CD8-positive, alpha-beta memory T cell (primary cell): ENCODE measurements around the gene GAB2. TPM values are rescaled to one million over a fixed set of nuclear protein-coding genes. Genes with fewer than 3 reads are reported as not detected.

Experiments used
- CTCF ChIA-PET: fragments of 350-600 bp; sonication (Branson Sonifier 250); formaldehyde crosslinking; loops from one replicate; lab custom pipeline; 2021; ENCODE audit warnings: antibody characterized with exemption; lab: Charles Lee
- POLR2A ChIA-PET: fragments of 350-600 bp; sonication (Branson Sonifier 250); formaldehyde crosslinking; loops from one replicate; lab custom pipeline; 2021; ENCODE audit warnings: antibody characterized with exemption; lab: Charles Lee
- DNase-seq, 5 donors: peaks; one replicate each; pipeline versions ENCODE4 v3.0.0 to v3.0.0-alpha.2; 2020 to 2022; ENCODE audit warnings: mixed read lengths in 1 of 5
- H3K27ac ChIP-seq: one replicate; pipeline ENCODE4 v1.7.0; 2013; ENCODE audit warnings: low read depth, mild to moderate bottlenecking, low read length, moderate library complexity
- H3K27me3 ChIP-seq: 2 replicates; pipeline ENCODE4 v1.7.0; 2013; ENCODE audit warnings: low read length, mild to moderate bottlenecking; ENCODE audit not compliant: insufficient read depth, poor library complexity, severe bottlenecking
- H3K36me3 ChIP-seq: 2 replicates; pipeline ENCODE4 v1.7.0; 2013; ENCODE audit warnings: mild to moderate bottlenecking, low read length, moderate library complexity; ENCODE audit not compliant: insufficient read depth
- H3K4me1 ChIP-seq: 2 replicates; pipeline ENCODE4 v1.7.0; 2013; ENCODE audit warnings: mild to moderate bottlenecking, low read length, moderate library complexity; ENCODE audit not compliant: insufficient read depth
- H3K4me3 ChIP-seq: 2 replicates; pipeline ENCODE4 v1.7.0; 2013; ENCODE audit warnings: mild to moderate bottlenecking, low read length
- H3K9me3 ChIP-seq: 2 replicates; pipeline ENCODE4 v1.7.0; 2013; ENCODE audit warnings: mild to moderate bottlenecking, low read length
- H3K27ac Mint-ChIP-seq, 8 donors: one replicate each; pipeline ENCODE4 v1.8.0; 2020 to 2021; ENCODE audit warnings: mixed read lengths in 8 of 8, mild to moderate bottlenecking in 6 of 8, inconsistent platforms in 3 of 8, moderate library complexity in 3 of 8
- H3K27me3 Mint-ChIP-seq, 2 donors: one replicate each; pipeline ENCODE4 v1.8.0; 2020 to 2021; ENCODE audit warnings: mixed read lengths in 2 of 2, mild to moderate bottlenecking in 1 of 2, moderate library complexity in 1 of 2
- H3K36me3 Mint-ChIP-seq, 3 donors: one replicate each; pipeline ENCODE4 v1.8.0; 2020 to 2021; ENCODE audit warnings: mixed read lengths in 3 of 3, inconsistent platforms in 1 of 3, mild to moderate bottlenecking in 1 of 3
- H3K4me1 Mint-ChIP-seq, 3 donors: one replicate each; pipeline ENCODE4 v1.8.0; 2020 to 2021; ENCODE audit warnings: mixed read lengths in 3 of 3, inconsistent platforms in 1 of 3, mild to moderate bottlenecking in 1 of 3
- H3K4me3 Mint-ChIP-seq, 7 donors: one replicate each; pipeline ENCODE4 v1.8.0; 2020 to 2021; ENCODE audit warnings: mixed read lengths in 7 of 7, mild to moderate bottlenecking in 6 of 7, moderate library complexity in 4 of 7, inconsistent platforms in 2 of 7
- H3K9me3 Mint-ChIP-seq, 5 donors: one replicate each; pipeline ENCODE4 v1.8.0; 2020 to 2022; ENCODE audit warnings: mixed read lengths in 5 of 5, mild to moderate bottlenecking in 3 of 5, moderate library complexity in 2 of 5, inconsistent platforms in 1 of 5
- polyA plus RNA-seq: library from polyadenylated mRNA; unstranded; fragments of 300-500 nt; fragmentation: Illumina TruSeq; gene quantifications from one replicate; pipeline ENCODE4 v1.2.3, GENCODE V29; 2021
- total RNA-seq, 2 experiments: library from RNA; stranded (reverse); gene quantifications; one replicate each; pipeline ENCODE4 v1.2.3, GENCODE V29; 2021

GAB2 gene
- total and polyA plus RNA-seq, 3 experiments from 2014 or later = 2.9 to 4.3 TPM; not detected in 1

DNA sequence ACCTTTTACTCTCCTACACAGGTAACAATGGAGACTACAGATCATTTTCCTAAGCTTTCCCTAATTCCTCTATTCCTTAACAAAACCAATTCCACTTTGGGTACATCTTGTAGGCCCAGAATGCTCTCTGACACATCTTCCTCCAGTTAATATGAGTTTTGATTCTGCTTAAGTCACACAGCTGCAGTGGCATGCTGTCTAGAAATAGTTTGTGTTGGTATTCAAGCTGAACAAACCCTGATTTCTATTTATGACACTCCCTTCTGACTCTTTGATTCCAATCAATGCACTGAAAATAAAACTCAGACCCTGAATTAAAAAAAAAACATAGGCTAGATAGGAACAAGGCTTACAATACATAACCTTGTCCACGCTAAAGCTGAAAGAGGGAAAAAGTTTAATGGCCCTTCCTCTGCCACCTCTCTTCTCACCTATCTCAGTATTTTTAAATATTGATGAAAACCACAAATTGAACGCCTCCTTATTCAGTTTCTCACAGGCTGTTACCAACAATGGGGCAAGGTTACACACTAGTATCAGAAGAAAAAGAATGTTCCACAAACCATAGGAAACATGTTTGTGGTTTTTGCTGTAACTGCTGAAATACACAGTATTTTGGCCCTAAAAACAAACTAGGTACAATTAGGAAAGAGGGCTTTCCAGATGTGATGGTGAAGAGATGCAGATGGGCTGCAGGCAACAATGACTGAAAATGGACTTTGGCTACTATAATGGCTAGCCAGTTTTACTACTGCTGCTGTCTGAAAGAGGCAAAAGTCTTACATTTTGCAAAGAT lies 35.7 kb upstream of the GAB2 start:
- Histone ChIP-seq H3K9me3 (no peaks in the 10 kb centered on the region), H3K36me3 (no peaks in the 10 kb centered on the region), H3K27me3 (no peaks in the 10 kb centered on the region), H3K4me3 (no peak overlapping the region), H3K27ac (no peak overlapping the region), H3K4me1 (no peaks in the 10 kb centered on the region)
- H3K36me3 Mint-ChIP-seq = peaks cover 0 to 27% (median 25%) of the 10 kb centered on the region in 3 donors
- H3K9me3 Mint-ChIP-seq = no peaks in the 10 kb centered on the region
- peaks cover 12 to 29% (median 26%) of the 10 kb centered on the region in 3 donors for H3K4me1 Mint-ChIP-seq
- POLR2A ChIA-PET = no interaction called here
- CTCF ChIA-PET = no interaction called here
- no peaks in the 10 kb centered on the region for H3K27me3 Mint-ChIP-seq
- peak overlapping the region in 5 of 8 donors; percentile 9 to 84 (median 61) for H3K27ac Mint-ChIP-seq
- no peak for DNase-seq
- H3K4me3 Mint-ChIP-seq = no peak overlapping the region

DNA sequence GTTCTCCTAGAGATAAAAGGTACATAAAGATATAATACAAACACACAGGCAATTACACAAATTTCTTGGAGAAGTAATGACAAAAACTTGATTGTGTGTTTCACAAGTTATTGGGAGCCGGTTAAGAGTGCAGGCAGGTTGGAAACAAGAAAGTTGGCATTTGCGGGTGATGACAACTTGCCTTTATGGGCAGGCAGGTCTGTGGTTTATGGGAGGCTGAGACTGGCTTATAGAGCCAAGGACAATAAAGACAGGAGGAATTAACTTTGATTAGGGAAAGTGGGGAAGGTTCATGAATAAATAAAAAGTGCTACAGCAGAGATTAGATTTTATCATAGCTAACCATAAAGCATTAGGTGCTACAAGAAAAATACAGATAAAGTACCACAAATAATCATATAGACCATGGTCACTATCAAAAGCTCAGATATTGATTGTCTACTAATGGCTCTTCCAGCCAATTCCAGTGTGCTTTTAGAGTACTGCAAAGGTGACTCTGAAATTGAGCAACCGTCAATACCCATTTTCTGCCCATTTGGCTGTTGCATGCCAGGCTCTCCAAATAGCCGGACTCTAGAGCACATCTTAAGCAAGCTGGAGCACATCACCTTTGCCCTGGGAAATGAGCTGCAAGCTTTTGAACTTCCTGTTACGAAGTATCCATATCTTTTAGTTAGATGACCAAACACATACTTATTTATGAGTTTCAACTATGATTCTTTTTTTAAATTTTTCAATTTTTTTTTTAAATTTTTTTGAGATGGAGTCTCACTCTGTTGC lies 33.9 kb upstream of the GAB2 start:
- no peaks in the 10 kb centered on the region for H3K9me3 ChIP-seq
- Mint-ChIP-seq H3K4me1 (peaks cover 12 to 29% (median 26%) of the 10 kb centered on the region in 3 donors), H3K27ac (no peak overlapping the region), H3K4me3 (no peak overlapping the region), H3K27me3 (no peaks in the 10 kb centered on the region), H3K9me3 (no peaks in the 10 kb centered on the region), H3K36me3 (peaks cover 0 to 18% (median 16%) of the 10 kb centered on the region in 3 donors)
- H3K4me1 ChIP-seq = no peaks in the 10 kb centered on the region
- no peaks in the 10 kb centered on the region for H3K36me3 ChIP-seq
- no peak overlapping the region for H3K27ac ChIP-seq
- CTCF ChIA-PET = no interaction called here
- POLR2A ChIA-PET = no interaction called here
- H3K27me3 ChIP-seq = no peaks in the 10 kb centered on the region
- H3K4me3 ChIP-seq = no peak overlapping the region
- DNase-seq = no peak

DNA sequence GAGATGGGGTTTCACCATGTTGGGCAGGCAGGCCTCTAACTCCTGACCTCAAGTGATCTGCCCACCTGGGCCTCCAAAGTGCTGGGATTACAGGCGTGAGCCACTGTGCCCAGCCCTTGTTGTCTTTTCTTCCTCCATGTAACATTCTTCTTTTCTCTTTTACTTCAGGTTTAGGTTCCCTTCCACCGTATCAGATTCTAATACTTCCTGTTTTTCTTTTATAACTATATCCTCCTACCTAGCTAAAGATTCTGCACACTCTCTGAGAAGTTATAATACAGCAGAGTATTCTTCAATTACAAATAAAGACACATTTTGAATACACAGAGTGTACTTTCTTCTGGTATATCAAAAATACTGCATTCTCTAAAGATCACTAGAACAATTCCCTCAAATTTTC lies 33.2 kb upstream of the GAB2 start:
- Mint-ChIP-seq H3K27ac (peak overlapping the region in 2 of 8 donors; percentile 40 to 80), H3K9me3 (no peaks in the 10 kb centered on the region), H3K4me1 (peaks cover 12 to 29% (median 26%) of the 10 kb centered on the region in 3 donors), H3K4me3 (no peak overlapping the region), H3K27me3 (no peaks in the 10 kb centered on the region), H3K36me3 (peaks cover 0 to 16% (median 15%) of the 10 kb centered on the region in 3 donors)
- Histone ChIP-seq H3K4me3 (no peak overlapping the region), H3K27ac (no peak overlapping the region), H3K9me3 (no peaks in the 10 kb centered on the region), H3K4me1 (no peaks in the 10 kb centered on the region), H3K36me3 (no peaks in the 10 kb centered on the region), H3K27me3 (no peaks in the 10 kb centered on the region)
- DNase-seq = no peak
- CTCF ChIA-PET = no interaction called here
- POLR2A ChIA-PET = no interaction called here

DNA sequence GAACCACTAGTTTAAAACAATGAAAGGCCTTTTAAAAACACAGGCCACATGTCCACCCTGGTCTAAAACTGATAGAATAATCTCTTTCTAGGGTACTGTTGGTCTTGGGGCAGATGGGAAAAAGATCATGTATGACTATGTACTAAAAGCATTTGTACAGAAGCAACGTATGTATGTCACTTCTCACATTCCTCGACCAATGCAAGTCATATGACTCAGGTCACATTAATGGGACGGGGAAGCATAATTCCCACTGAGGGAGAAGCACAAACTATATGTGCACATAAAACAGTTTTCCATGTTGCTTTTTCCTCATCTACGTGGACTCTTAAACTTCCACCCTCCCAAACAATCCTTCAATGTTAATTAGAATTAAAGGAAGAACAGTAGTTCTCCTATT lies 32.2 kb upstream of the GAB2 start:
- Histone ChIP-seq H3K36me3 (no peaks in the 10 kb centered on the region), H3K27ac (no peak overlapping the region), H3K4me1 (no peaks in the 10 kb centered on the region), H3K27me3 (no peaks in the 10 kb centered on the region), H3K4me3 (no peak overlapping the region), H3K9me3 (no peaks in the 10 kb centered on the region)
- Mint-ChIP-seq H3K4me3 (no peak overlapping the region), H3K36me3 (peaks cover 0 to 11% (median 9%) of the 10 kb centered on the region in 3 donors), H3K9me3 (no peaks in the 10 kb centered on the region), H3K27ac (no peak overlapping the region), H3K27me3 (no peaks in the 10 kb centered on the region), H3K4me1 (peaks cover 12 to 26% (median 24%) of the 10 kb centered on the region in 3 donors)
- no peak for DNase-seq
- POLR2A ChIA-PET = no interaction called here
- CTCF ChIA-PET = no interaction called here

DNA sequence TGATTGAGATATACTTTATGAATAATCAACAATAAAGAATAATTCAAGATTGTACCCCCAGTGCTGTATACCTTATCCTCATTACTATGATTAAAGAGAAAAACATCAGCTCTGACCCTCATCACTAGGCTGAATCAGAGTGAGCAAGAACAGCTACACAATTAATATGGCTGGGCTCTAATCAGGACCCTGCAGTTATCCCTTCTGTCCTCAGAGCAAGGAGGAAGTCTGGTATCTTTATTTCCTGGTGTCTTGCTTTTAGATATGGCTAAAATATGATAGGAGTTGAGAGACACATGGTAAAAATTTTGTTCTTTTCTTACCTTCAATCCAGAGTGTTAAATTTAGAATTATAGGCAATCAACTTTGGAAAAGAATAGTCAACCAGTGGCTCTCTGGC lies 28.6 kb upstream of the GAB2 start:
- Histone ChIP-seq H3K9me3 (no peaks in the 10 kb centered on the region), H3K4me1 (no peaks in the 10 kb centered on the region), H3K4me3 (no peak overlapping the region), H3K27ac (no peak overlapping the region), H3K36me3 (no peaks in the 10 kb centered on the region), H3K27me3 (no peaks in the 10 kb centered on the region)
- POLR2A ChIA-PET = no interaction called here
- peaks cover 7 to 25% (median 16%) of the 10 kb centered on the region in 3 donors for H3K36me3 Mint-ChIP-seq
- DNase-seq = no peak
- H3K4me1 Mint-ChIP-seq = peaks cover 0 to 6% (median 5%) of the 10 kb centered on the region in 3 donors
- H3K27me3 Mint-ChIP-seq = no peaks in the 10 kb centered on the region
- peak overlapping the region in 1 of 8 donors; percentile 33 for H3K27ac Mint-ChIP-seq
- H3K9me3 Mint-ChIP-seq = no peaks in the 10 kb centered on the region
- CTCF ChIA-PET = no interaction called here
- H3K4me3 Mint-ChIP-seq = no peak overlapping the region

DNA sequence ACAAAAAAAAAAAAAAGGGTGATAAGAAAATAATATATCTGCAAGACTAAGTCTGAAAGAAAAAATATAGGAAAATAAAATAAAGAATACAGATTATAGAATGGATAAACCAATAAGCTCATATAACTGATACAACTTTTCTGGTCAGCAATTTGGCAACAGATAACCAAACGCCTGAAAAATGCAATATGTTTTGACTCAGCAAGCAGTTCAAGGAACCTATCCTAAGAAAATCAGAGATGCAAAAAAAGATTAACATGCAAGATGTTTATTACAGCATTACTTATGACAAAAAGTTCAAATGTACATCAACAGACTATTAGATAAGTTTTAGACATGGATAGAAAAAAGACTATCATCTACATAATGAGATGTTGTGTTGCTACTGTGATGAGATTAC lies 27.1 kb upstream of the GAB2 start:
- H3K4me1 Mint-ChIP-seq = no peaks in the 10 kb centered on the region
- no peaks in the 10 kb centered on the region for H3K9me3 ChIP-seq
- H3K27me3 ChIP-seq = no peaks in the 10 kb centered on the region
- DNase-seq = no peak
- H3K27ac Mint-ChIP-seq = no peak overlapping the region
- POLR2A ChIA-PET = no interaction called here
- no peaks in the 10 kb centered on the region for H3K4me1 ChIP-seq
- H3K9me3 Mint-ChIP-seq = no peaks in the 10 kb centered on the region
- H3K36me3 ChIP-seq = no peaks in the 10 kb centered on the region
- CTCF ChIA-PET = no interaction called here
- H3K4me3 ChIP-seq = no peak overlapping the region
- no peak overlapping the region for H3K4me3 Mint-ChIP-seq
- H3K27ac ChIP-seq = no peak overlapping the region
- H3K27me3 Mint-ChIP-seq = no peaks in the 10 kb centered on the region
- H3K36me3 Mint-ChIP-seq = peaks cover 11 to 30% (median 17%) of the 10 kb centered on the region in 3 donors

DNA sequence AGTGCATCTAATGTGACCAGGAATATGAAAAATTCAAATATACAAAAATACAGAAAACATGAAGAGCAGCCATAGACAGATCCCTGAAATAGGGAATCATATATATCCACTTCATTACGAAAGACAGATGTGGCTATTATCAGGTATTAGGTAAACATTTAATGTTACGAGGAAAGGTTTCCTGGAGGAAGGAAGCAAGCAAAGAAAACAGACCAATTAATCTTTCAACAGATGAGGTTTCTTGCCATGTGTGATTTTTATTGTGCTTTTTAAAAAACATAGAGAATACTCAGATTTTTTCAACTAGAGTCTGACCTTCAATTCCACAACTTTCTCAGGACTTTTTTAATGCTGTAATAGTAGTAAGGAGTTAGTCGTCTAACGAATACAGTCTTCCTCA lies 24.3 kb upstream of the GAB2 start:
- Histone ChIP-seq H3K27me3 (no peaks in the 10 kb centered on the region), H3K9me3 (no peaks in the 10 kb centered on the region), H3K4me1 (no peaks in the 10 kb centered on the region), H3K27ac (no peak overlapping the region), H3K4me3 (no peak overlapping the region), H3K36me3 (no peaks in the 10 kb centered on the region)
- DNase-seq = no peak
- peak overlapping the region in 1 of 8 donors; percentile 2 for H3K27ac Mint-ChIP-seq
- H3K36me3 Mint-ChIP-seq = peaks cover 11 to 35% (median 23%) of the 10 kb centered on the region in 3 donors
- H3K4me3 Mint-ChIP-seq = no peak overlapping the region
- no peaks in the 10 kb centered on the region for H3K27me3 Mint-ChIP-seq
- POLR2A ChIA-PET = no interaction called here
- no peaks in the 10 kb centered on the region for H3K4me1 Mint-ChIP-seq
- no peaks in the 10 kb centered on the region for H3K9me3 Mint-ChIP-seq
- CTCF ChIA-PET = no interaction called here

DNA sequence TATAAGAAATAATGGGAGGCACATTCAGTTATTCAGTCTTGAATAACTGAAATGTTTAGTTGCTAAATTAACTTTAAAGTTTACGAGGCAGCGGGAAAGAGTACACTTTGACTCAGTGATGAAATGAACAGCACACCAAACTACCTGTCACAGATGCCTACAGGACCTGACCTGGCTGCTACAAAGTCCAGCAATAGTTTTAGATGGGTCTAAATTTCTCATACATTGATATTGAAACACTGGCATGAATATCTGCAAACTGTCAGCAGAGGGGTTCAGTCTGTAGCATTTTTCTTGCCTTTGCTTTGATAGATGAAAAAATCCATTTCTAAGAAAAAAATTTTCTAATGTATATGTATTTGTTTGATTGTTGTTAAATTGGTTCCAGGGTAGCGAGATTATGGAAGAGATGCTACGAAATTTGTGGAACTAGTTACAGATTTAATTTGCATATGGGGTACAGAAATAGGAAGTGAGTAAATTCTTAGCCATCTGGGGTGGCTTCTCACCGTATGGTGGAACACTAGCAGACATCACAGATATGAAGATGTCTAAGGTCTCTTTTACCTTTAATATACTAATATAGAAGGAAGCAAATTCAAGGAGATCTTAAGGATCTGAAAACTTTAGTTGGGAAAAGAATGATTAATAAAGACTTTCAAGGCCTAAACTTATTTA lies 20.8 kb upstream of the GAB2 start:
- no peaks in the 10 kb centered on the region for H3K4me1 Mint-ChIP-seq
- CTCF ChIA-PET = no interaction called here
- Histone ChIP-seq H3K4me3 (no peak overlapping the region), H3K27me3 (no peaks in the 10 kb centered on the region), H3K36me3 (no peaks in the 10 kb centered on the region), H3K27ac (no peak overlapping the region), H3K9me3 (no peaks in the 10 kb centered on the region), H3K4me1 (no peaks in the 10 kb centered on the region)
- no peaks in the 10 kb centered on the region for H3K27me3 Mint-ChIP-seq
- no peak overlapping the region for H3K4me3 Mint-ChIP-seq
- no peaks in the 10 kb centered on the region for H3K9me3 Mint-ChIP-seq
- H3K27ac Mint-ChIP-seq = no peak overlapping the region
- H3K36me3 Mint-ChIP-seq = peaks cover 9 to 39% (median 20%) of the 10 kb centered on the region in 3 donors
- POLR2A ChIA-PET = no interaction called here
- DNase-seq = no peak
